OCI-LY3 (cell line): ENCODE results near the gene HIPK2.

Experiments
- EZH2phosphoT487 ChIP-seq: fragments of 200-600 bp; shearing (Covaris generic); IDR thresholded peaks from 2 replicates; pipeline ENCODE4 v1.6.1; 2018; ENCODE audit warnings: antibody characterized with exemption, mixed run types, low read depth
- TF ChIP-seq, protein P1 (sequence below): fragments of 200-600, 300-600 bp; sonication (generic); IDR thresholded peaks from 2 replicates; pipeline ENCODE4 v1.5.1; 2014; ENCODE audit warnings: antibody characterized with exemption, low read length, low read depth

DNA sequence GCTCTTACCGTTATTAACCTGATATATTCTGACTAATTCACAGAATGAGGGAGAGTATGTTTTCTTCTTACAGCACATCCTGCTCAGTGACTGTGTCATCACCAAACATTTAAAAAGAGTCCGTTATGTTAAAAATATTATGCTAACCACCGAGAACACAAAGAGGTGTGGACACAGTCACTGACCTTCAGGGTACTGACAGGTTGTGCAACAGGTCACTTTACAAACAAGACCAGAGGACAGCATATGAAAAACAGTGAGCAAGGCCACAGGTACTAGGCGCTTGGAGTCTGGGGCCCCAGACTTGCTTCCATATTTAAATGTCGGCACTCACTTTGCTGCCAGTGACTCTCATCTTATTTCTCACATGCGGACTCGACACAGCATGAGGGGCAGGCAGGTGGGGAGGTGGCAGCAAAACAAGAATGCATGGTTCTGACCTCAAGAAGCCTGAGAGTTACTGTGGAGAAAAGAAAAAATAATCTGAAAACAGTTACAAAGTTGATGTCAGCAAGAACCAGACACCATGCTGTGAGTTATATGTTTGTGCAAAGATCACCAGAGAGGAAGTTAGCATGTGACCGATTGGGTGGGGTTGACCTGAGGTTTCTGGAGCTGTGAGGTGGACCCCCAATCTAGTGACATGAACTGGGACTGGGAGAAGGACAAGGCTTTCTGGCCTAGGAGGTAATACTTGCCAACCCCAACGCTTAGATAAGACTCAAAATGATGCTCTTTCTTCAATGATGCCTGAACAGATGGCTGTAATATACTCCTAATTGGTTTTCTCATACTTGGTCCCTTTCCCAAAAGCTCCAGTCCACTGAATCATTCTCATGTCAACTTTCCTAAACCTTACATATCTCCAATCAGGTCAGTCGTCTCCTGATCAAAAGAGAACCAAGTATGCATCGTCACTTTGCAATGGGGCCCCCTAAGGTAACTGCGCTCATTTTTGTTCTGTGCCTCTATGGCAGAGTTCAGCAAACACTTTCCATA is 102.4 kb downstream of the HIPK2 start:
- TF ChIP-seq, protein P1, sequence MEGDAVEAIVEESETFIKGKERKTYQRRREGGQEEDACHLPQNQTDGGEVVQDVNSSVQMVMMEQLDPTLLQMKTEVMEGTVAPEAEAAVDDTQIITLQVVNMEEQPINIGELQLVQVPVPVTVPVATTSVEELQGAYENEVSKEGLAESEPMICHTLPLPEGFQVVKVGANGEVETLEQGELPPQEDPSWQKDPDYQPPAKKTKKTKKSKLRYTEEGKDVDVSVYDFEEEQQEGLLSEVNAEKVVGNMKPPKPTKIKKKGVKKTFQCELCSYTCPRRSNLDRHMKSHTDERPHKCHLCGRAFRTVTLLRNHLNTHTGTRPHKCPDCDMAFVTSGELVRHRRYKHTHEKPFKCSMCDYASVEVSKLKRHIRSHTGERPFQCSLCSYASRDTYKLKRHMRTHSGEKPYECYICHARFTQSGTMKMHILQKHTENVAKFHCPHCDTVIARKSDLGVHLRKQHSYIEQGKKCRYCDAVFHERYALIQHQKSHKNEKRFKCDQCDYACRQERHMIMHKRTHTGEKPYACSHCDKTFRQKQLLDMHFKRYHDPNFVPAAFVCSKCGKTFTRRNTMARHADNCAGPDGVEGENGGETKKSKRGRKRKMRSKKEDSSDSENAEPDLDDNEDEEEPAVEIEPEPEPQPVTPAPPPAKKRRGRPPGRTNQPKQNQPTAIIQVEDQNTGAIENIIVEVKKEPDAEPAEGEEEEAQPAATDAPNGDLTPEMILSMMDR: no peak
- TF ChIP-seq EZH2phosphoT487: no peak
